Thoracic aorta (tissue), 2 donors: ENCODE data around the gene TMEM42. TPM values are rescaled to one million over a fixed set of nuclear protein-coding genes. Genes with fewer than 3 reads are reported as not detected.

Source experiments
- ATAC-seq: fragments of 150-250 bp; one replicate; pipeline ENCODE4 v1.8.0; 2017; ENCODE audit warnings: low read depth; ENCODE audit not compliant: insufficient number of reproducible peaks, low FRiP score
- DNase-seq: peaks from one replicate; pipeline ENCODE4 v3.0.0-alpha.2; 2020; ENCODE audit warnings: low spot score
- H3K27ac ChIP-seq, 2 donors: fragments of 200-600 bp; sonication (generic); 1 replicate in 1 of 2; 2 replicates in 1 of 2; pipeline ENCODE4 v1.5.1; 2016; ENCODE audit warnings: mild to moderate bottlenecking in 2 of 2, moderate library complexity in 2 of 2
- H3K27me3 ChIP-seq: fragments of 200-600 bp; sonication (generic); replicated peaks from 2 replicates; pipeline ENCODE4 v1.6.0; 2016; ENCODE audit warnings: mild to moderate bottlenecking; ENCODE audit not compliant: insufficient read depth
- H3K36me3 ChIP-seq: fragments of 200-600 bp; sonication (generic); one replicate; pipeline ENCODE4 v1.5.1; 2016
- H3K4me1 ChIP-seq, 2 donors: fragments of 200-600 bp; sonication (generic); 1 replicate in 1 of 2; 2 replicates in 1 of 2; pipeline versions ENCODE4 v1.5.1 to v1.6.0; 2016; ENCODE audit warnings: low read depth in 2 of 2, mild to moderate bottlenecking in 1 of 2; ENCODE audit not compliant: control insufficient read depth in 1 of 2
- H3K4me3 ChIP-seq: fragments of 200-600 bp; sonication (generic); 2 replicates; pipeline ENCODE4 v1.5.1; 2016; ENCODE audit warnings: mild to moderate bottlenecking
- H3K9me3 ChIP-seq: fragments of 200-600 bp; sonication (generic); 2 replicates; pipeline ENCODE4 v1.5.1; 2016
- total RNA-seq, 2 donors: library from RNA; depleted of rRNA; stranded (reverse); fragments of >200 nt; gene quantifications; one replicate each; pipeline versions ENCODE4 v1.1.0 to v1.2.3, GENCODE V29; 2016
- TF ChIP-seq, protein P1 (sequence below): fragments of 200-600 bp; sonication (generic); IDR thresholded peaks from one replicate; pipeline ENCODE4 v1.5.1; 2019; ENCODE audit warnings: antibody characterized with exemption

TMEM42 gene
- total RNA-seq, 2 donors from 2014 or later, result 3.0 to 22.7 TPM

DNA sequence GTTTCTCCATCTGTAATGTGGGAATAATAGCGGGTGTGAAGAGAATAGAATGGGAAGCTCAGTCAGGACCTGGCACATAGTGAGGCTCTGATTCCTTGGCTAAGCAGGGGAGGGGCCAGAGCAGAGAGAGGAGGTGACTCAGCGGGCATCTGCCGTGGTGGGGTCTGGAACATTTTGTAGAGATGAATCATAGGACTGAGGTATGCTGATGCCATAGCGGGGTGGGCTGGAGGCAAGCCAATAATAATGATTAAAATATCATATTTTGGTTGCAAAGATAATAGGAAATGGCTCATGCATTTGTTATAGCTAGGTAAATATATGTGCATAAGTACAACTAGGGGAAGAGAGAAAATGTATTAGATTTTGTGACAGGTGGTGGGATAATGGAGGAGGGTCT is 23.9 kb downstream of the TMEM42 start:
- Histone ChIP-seq H3K27ac (peak overlapping the region in 1 of 2 donors; percentile 37), H3K4me3 (no peak overlapping the region), H3K36me3 (no peaks in the 10 kb centered on the region), H3K27me3 (no peaks in the 10 kb centered on the region), H3K4me1 (peaks cover 17 to 20% of the 10 kb centered on the region in 2 donors), H3K9me3 (no peaks in the 10 kb centered on the region)
- DNase-seq (peak; percentile 50), ATAC-seq (peak; percentile 88)
- TF ChIP-seq, protein P1, sequence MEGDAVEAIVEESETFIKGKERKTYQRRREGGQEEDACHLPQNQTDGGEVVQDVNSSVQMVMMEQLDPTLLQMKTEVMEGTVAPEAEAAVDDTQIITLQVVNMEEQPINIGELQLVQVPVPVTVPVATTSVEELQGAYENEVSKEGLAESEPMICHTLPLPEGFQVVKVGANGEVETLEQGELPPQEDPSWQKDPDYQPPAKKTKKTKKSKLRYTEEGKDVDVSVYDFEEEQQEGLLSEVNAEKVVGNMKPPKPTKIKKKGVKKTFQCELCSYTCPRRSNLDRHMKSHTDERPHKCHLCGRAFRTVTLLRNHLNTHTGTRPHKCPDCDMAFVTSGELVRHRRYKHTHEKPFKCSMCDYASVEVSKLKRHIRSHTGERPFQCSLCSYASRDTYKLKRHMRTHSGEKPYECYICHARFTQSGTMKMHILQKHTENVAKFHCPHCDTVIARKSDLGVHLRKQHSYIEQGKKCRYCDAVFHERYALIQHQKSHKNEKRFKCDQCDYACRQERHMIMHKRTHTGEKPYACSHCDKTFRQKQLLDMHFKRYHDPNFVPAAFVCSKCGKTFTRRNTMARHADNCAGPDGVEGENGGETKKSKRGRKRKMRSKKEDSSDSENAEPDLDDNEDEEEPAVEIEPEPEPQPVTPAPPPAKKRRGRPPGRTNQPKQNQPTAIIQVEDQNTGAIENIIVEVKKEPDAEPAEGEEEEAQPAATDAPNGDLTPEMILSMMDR, result no peak

- Histone ChIP-seq H3K36me3 (no peaks in the 10 kb centered on the region), H3K27me3 (no peaks in the 10 kb centered on the region), H3K4me3 (no peak overlapping the region), H3K9me3 (no peaks in the 10 kb centered on the region), H3K27ac (no peak overlapping the region), H3K4me1 (peaks cover 17 to 20% of the 10 kb centered on the region in 2 donors)
- TF ChIP-seq, protein P1, result no peak
- ATAC-seq, result no peak
- no peak for DNase-seq
Observed at GRCh38 chr3:44886561-44886960, 24.8 kb downstream of the TMEM42 start.

DNA sequence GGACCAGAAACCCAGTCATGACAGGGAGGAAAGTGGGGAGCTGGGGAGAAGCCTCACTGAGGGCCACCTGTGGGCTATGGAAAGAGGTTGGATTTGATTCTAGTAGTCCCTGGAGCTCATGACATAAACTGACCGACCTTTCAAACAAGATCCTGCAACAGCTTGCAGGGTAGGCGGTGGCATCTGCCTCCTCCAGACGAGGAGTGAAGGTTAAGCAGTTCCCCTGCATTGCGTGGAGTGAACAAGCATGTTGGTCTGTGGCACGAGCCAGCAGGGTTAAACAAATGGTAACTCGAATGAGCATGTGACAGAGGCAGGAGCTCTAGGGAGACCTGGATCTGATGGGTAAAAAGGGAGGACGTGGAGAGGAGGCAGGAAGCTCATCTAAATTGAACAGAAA is 25.4 kb downstream of the TMEM42 start:
- Histone ChIP-seq H3K4me1 (peaks cover 17 to 20% of the 10 kb centered on the region in 2 donors), H3K27ac (no peak overlapping the region), H3K27me3 (no peaks in the 10 kb centered on the region), H3K36me3 (no peaks in the 10 kb centered on the region), H3K4me3 (no peak overlapping the region), H3K9me3 (no peaks in the 10 kb centered on the region)
- TF ChIP-seq, protein P1, result no peak
- ATAC-seq, result no peak
- DNase-seq, result no peak

- ATAC-seq (no peak), DNase-seq (no peak)
- no peak overlapping the region for H3K4me3 ChIP-seq
- TF ChIP-seq, protein P1, result no peak
- H3K9me3 ChIP-seq, result no peaks in the 10 kb centered on the region
- peaks cover 2 to 10% of the 10 kb centered on the region in 2 donors for H3K4me1 ChIP-seq
- no peaks in the 10 kb centered on the region for H3K36me3 ChIP-seq
- H3K27me3 ChIP-seq, result no peaks in the 10 kb centered on the region
- no peak overlapping the region for H3K27ac ChIP-seq
Observed at GRCh38 chr3:44890258-44890657, 28.5 kb downstream of the TMEM42 start.

GRCh38 chr3:44890852-44891251 is 29.1 kb downstream of the TMEM42 start:
- no peak overlapping the region for H3K4me3 ChIP-seq
- H3K27me3 ChIP-seq, result no peaks in the 10 kb centered on the region
- ATAC-seq, result no peak
- TF ChIP-seq, protein P1, result no peak
- DNase-seq, result no peak
- H3K9me3 ChIP-seq, result no peaks in the 10 kb centered on the region
- H3K36me3 ChIP-seq, result no peaks in the 10 kb centered on the region
- no peak overlapping the region for H3K27ac ChIP-seq
- H3K4me1 ChIP-seq, result peaks cover 0 to 4% of the 10 kb centered on the region in 2 donors
